Measurements from ENCODE around the gene GKN2.
"Not testable (repeated sequence)": the region's sequence is repeated elsewhere in the genome, so short reads cannot be mapped to it uniquely, and the experiment has no call there.

GKN2 gene

GRCh38 chr2:68907232-68907919, 45.3 kb downstream of the GKN2 start:
- Histone ChIP-seq H3K9me3 (ENCODE audit: insufficient read depth, low read depth, low read length) (no peaks in the 10 kb centered on the region; the same call in 1 of the 2 replicates), H3K9ac (ENCODE audit: low read depth, low read length) (no peak overlapping the region), H3K27ac (ENCODE audit: low read depth, low read length) (no peak overlapping the region), H3K4me1 (ENCODE audit: insufficient read depth, low read length) (peaks cover 27% of the 10 kb centered on the region), H3K36me3 (ENCODE audit: insufficient read depth, low read length) (no peaks in the 10 kb centered on the region), H3K4me3 (ENCODE audit: low read length) (no peak overlapping the region), H3K27me3 (ENCODE audit: insufficient read depth, low read length) (no peaks in the 10 kb centered on the region)
- 97% methylated on average over 5 of the region's 5 CpGs for WGBS

- 92% methylated on average over 3 of the region's 3 CpGs for WGBS
- no peaks in the 10 kb centered on the region for H3K36me3 ChIP-seq (ENCODE audit: insufficient read depth, low read length)
- peaks cover 6% of the 10 kb centered on the region; the same call in 1 of the 2 replicates for H3K9me3 ChIP-seq (ENCODE audit: insufficient read depth, low read depth, low read length)
- H3K9ac ChIP-seq (ENCODE audit: low read depth, low read length): no peak overlapping the region
- no peaks in the 10 kb centered on the region for H3K27me3 ChIP-seq (ENCODE audit: insufficient read depth, low read length)
- H3K4me1 ChIP-seq (ENCODE audit: insufficient read depth, low read length): peaks cover 24% of the 10 kb centered on the region
- H3K27ac ChIP-seq (ENCODE audit: low read depth, low read length): no peak overlapping the region
- H3K4me3 ChIP-seq (ENCODE audit: low read length): no peak overlapping the region
Observed at GRCh38 chr2:68906716-68907115, 46.0 kb downstream of the GKN2 start.

- Histone ChIP-seq H3K4me3 (ENCODE audit: low read length) (no peak overlapping the region), H3K27ac (ENCODE audit: low read depth, low read length) (no peak overlapping the region), H3K36me3 (ENCODE audit: insufficient read depth, low read length) (no peaks in the 10 kb centered on the region), H3K4me1 (ENCODE audit: insufficient read depth, low read length) (peaks cover 10% of the 10 kb centered on the region; the same call in 1 of the 2 replicates), H3K9me3 (ENCODE audit: insufficient read depth, low read depth, low read length) (peaks cover 10% of the 10 kb centered on the region; the same call in 1 of the 2 replicates), H3K27me3 (ENCODE audit: insufficient read depth, low read length) (no peaks in the 10 kb centered on the region), H3K9ac (ENCODE audit: low read depth, low read length) (no peak overlapping the region)
- 80% methylated on average over 1 of the region's 2 CpGs for WGBS
Observed at GRCh38 chr2:68905116-68905515, 47.6 kb downstream of the GKN2 start.

- no peaks in the 10 kb centered on the region for H3K27me3 ChIP-seq (ENCODE audit: insufficient read depth, low read length)
- H3K4me1 ChIP-seq (ENCODE audit: insufficient read depth, low read length): no peaks in the 10 kb centered on the region
- H3K36me3 ChIP-seq (ENCODE audit: insufficient read depth, low read length): no peaks in the 10 kb centered on the region
- H3K9ac ChIP-seq (ENCODE audit: low read depth, low read length): no peak overlapping the region
- peaks cover 10% of the 10 kb centered on the region; the same call in 1 of the 2 replicates for H3K9me3 ChIP-seq (ENCODE audit: insufficient read depth, low read depth, low read length)
- H3K27ac ChIP-seq (ENCODE audit: low read depth, low read length): no peak overlapping the region
- no peak overlapping the region for H3K4me3 ChIP-seq (ENCODE audit: low read length)
- no CpG with 5 or more reads among the region's 1 CpG for WGBS
Observed at GRCh38 chr2:68901561-68901960, 51.1 kb downstream of the GKN2 start.

GRCh38 chr2:68901199-68901514, 51.5 kb downstream of the GKN2 start:
- no peaks in the 10 kb centered on the region for H3K36me3 ChIP-seq (ENCODE audit: insufficient read depth, low read length)
- H3K27ac ChIP-seq (ENCODE audit: low read depth, low read length): no peak overlapping the region
- no peaks in the 10 kb centered on the region for H3K4me1 ChIP-seq (ENCODE audit: insufficient read depth, low read length)
- H3K4me3 ChIP-seq (ENCODE audit: low read length): no peak overlapping the region
- no peaks in the 10 kb centered on the region for H3K27me3 ChIP-seq (ENCODE audit: insufficient read depth, low read length)
- no peak overlapping the region for H3K9ac ChIP-seq (ENCODE audit: low read depth, low read length)
- peaks cover 10% of the 10 kb centered on the region; the same call in 1 of the 2 replicates for H3K9me3 ChIP-seq (ENCODE audit: insufficient read depth, low read depth, low read length)
- WGBS: 69% methylated on average over 4 of the region's 4 CpGs

GRCh38 chr2:68900496-68901198, 52.0 kb downstream of the GKN2 start:
- Histone ChIP-seq H3K4me3 (ENCODE audit: low read length) (no peak overlapping the region), H3K27me3 (ENCODE audit: insufficient read depth, low read length) (no peaks in the 10 kb centered on the region), H3K4me1 (ENCODE audit: insufficient read depth, low read length) (no peaks in the 10 kb centered on the region), H3K36me3 (ENCODE audit: insufficient read depth, low read length) (no peaks in the 10 kb centered on the region), H3K9ac (ENCODE audit: low read depth, low read length) (no peak overlapping the region), H3K27ac (ENCODE audit: low read depth, low read length) (no peak overlapping the region), H3K9me3 (ENCODE audit: insufficient read depth, low read depth, low read length) (peaks cover 10% of the 10 kb centered on the region; the same call in 1 of the 2 replicates)
- WGBS: 96% methylated on average over 5 of the region's 5 CpGs

GRCh38 chr2:68895981-68896380, 56.7 kb downstream of the GKN2 start:
- H3K27ac ChIP-seq (ENCODE audit: low read depth, low read length); H3K4me1 ChIP-seq (ENCODE audit: insufficient read depth, low read length); H3K9me3 ChIP-seq (ENCODE audit: insufficient read depth, low read depth, low read length); H3K9ac ChIP-seq (ENCODE audit: low read depth, low read length); H3K4me3 ChIP-seq (ENCODE audit: low read length); H3K36me3 ChIP-seq (ENCODE audit: insufficient read depth, low read length); H3K27me3 ChIP-seq (ENCODE audit: insufficient read depth, low read length): not testable (repeated sequence)
- 94% methylated on average over 6 of the region's 6 CpGs for WGBS

Measured in HUES64 (cell line).